HG02571 (cell line): ENCODE data around the gene UBE2J2.

Experiments used
- ATAC-seq: cut with Tn5 transposase; IDR thresholded peaks from one replicate; pipeline ENCODE4 v1.9.1; 2021; ENCODE audit warnings: mild to moderate bottlenecking, moderate library complexity; ENCODE audit not compliant: unreplicated experiment

Gene UBE2J2

GRCh38 chr1:1309251-1310108 lies 35.8 kb upstream of the UBE2J2 start:
- ATAC-seq, result no peak

DNA sequence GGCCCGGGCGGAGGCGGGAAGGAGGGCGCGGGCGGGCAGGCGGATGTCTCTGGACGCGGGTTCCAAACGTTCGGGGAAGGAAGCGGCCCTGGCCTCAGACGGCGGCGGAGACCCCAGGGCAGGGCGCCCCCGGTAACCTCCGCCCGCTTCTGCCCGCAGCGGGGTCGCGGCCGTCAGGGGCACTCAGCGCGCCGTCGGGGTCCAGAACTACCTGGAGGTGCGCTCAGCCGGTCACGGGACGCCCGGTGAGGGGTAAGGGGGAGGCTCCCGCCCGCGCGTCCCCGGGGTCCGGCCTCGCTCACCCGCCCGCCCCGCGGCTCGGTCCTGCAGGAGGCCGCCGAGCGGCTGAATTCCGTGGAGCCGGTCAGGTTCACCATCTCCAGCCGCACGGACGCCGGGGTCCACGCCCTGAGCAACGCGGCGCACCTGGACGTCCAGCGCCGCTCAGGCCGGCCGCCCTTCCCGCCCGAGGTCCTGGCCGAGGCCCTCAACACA lies 35.1 kb upstream of the UBE2J2 start:
- no peak for ATAC-seq

GRCh38 chr1:1307923-1308755 lies 34.5 kb upstream of the UBE2J2 start, which contains the start of the genes ACAP3 and PUSL1:
Gene ACAP3 (minus strand): TSS chr1:1307930. CDS start chr1:1307815, 115 bp downstream.
Gene PUSL1 (plus strand): TSS chr1:1308597. CDS start chr1:1308644, 47 bp downstream.
- ATAC-seq, result peak; percentile 52

DNA sequence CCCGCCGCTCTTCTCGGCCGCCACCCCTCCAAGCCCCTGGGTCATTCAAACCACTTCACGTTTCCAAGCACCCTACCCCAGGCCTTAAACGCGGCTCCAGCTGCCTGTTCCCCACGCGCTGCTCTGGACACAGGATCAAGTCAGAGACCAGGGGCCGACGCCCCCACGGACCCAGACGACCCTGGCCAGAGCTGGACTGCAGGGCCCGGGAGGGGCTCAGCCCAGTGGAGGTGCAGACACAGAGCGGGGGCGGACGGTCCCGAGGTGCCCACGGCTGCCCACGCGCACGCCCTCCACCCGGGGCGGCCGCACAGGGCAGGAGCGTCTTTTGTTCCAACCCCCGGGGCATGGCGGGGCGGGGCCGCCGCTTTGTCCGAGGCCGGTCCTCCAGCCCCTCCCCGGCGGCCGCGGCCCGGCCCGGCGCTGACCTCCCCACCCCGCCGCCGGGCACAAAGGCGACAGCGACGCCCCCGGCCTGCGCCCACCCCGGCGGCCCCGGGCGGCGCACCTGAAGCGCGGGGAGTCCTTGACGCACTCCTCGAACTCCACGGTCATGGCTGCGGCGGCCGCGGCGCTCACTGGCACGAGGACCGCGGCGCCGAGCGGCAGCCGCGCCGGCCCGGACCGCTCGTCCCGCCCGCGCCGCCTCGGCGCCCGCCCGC lies 33.7 kb upstream of the UBE2J2 start:
- peak; percentile 5 for ATAC-seq

GRCh38 chr1:1306661-1307260 lies 33.1 kb upstream of the UBE2J2 start:
- no peak for ATAC-seq

GRCh38 chr1:1306070-1306660 lies 32.5 kb upstream of the UBE2J2 start:
- no peak for ATAC-seq

DNA sequence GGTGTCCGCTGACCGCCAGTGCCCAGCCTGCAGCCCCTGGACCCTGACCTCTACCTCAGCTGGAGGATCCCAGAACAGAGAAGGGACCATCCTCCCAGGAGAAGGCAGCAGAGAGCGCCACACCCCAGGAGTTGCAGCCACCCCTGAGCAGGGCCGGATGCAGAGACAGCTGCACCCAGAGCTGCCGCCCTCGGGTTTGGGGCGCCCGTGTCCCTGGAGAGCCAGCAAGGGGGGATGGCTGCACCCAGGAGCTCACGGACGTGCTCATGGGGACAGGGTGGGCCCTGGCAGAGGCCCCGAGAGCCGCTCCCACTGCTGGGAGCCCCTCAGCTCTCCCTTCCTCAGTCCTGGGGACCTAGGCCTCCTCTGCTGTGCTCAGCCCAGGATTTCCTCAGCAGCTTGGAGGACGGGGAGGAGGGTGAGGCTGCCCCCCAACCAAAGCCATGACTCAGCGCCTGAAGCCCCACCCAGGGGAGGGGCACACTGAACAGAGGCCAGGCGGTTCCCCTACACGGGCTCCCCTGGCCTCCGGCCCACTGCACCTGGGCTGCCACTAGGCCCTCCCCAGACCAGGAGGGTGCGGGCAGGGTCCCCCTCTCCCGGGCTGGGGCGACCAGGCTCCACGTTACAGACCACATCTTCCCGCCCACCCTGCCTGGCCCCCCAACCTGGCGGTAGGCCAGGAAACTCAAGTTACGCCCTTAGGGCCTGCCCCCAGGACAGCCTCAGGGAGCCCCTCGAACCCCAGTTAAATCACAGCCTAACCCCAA lies 31.8 kb upstream of the UBE2J2 start:
- no peak for ATAC-seq

- ATAC-seq, result no peak
Observed at GRCh38 chr1:1304331-1305299, 31.0 kb upstream of the UBE2J2 start.

GRCh38 chr1:1303736-1304135 lies 30.1 kb upstream of the UBE2J2 start:
- no peak for ATAC-seq

- no peak for ATAC-seq
Observed at GRCh38 chr1:1302951-1303509, 29.4 kb upstream of the UBE2J2 start.

GRCh38 chr1:1302006-1302430 lies 28.4 kb upstream of the UBE2J2 start:
- no peak for ATAC-seq

DNA sequence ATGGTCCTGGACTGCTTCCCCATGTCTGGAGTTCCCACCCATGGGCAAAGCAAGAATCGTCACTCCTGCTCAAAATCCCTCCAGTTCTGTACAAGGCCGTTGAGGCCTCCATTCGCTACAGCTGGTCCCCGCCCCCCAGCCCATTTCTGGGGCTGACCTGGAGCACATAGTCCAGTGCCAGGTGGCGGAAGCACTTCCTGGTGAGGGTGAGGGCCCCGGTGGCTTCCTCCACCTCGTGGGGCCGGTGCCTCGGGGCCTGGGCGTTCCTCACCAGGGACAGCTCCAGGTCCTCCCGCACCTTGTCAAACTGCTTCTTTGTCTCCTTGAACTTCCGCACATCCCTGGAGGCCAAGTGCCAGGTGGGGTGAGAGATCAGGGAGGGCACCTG lies 26.7 kb upstream of the UBE2J2 start:
- ATAC-seq, result no peak

DNA sequence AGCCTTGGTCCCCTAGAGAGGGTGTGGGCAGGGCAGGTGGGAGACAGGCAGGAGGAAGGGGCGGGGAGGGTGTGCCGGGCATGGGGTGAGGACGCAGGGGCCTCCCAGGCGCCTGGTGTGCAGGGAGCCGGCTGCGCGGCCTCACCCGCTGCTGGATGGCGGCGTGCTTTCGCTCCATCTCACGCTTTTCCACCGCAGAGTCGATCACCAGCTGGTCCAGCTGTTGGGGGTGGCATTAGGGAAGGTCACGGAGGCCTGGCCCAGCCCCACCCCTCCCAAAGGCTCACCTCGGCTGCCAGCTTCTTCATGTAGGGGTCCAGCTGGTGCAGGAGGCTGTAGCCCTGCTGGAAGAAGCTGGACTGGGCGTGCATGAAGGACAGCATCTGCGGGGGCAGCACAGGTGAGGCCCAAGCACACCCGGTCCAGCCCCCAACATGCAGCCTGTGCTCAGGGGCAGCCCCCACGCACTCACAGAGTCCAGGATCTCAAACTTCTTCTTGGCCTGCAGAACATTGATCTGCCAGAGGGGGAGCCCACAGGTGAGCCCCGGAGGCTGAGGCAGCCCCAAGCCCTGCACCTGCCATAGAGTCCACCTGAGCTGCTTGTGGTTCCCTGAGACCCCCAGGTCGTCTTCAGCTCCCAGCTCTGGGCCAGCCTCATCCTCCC lies 26.2 kb upstream of the UBE2J2 start:
- no peak for ATAC-seq

- no peak for ATAC-seq
Observed at GRCh38 chr1:1298861-1299685, 25.4 kb upstream of the UBE2J2 start.

DNA sequence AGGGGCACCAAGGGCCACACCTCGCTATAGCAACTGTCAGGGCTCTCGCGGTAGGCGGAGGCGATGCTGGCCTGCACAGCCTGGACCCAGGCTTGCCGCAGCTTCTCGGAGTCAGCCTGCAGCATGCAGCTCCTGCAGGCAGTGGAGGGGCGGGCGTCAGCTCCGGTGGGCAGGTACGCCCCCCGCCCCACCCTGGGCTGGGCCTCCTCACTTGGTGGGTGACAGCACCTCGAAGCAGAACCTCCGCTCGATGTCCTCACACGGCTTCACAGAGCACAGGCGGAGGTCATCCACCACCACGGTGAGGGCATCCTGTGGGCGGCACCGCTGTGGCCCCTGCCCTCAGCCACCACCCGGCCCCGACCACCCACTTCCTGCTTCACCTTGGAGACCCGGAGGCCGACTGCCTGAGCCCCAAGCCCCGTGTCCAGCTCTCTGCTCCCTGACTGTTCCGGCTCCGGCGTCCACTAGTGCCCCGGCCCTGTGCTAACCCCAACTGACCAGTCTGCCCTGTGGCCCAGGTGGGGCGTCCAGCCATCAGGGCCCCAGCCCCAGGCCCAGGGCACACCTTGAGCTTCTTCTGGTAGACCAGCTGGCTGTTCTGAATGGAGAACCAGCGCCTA lies 24.3 kb upstream of the UBE2J2 start:
- no peak for ATAC-seq
